B cell (primary cell): Measurements from ENCODE around the gene ZNF775. TPM values are rescaled to one million over a fixed set of nuclear protein-coding genes. Genes with fewer than 3 reads are reported as not detected.

Experiments
- ATAC-seq: fragments of 200-7000 bp; cut with Tn5 transposase; one replicate; pipeline ENCODE4 v1.10.0; 2021; ENCODE audit warnings: low read depth, mild to moderate bottlenecking, moderate number of reproducible peaks, moderate library complexity
- CTCF ChIA-PET: fragments of 350-600 bp; sonication (Branson Sonifier 250); formaldehyde crosslinking; loops from one replicate; lab custom pipeline; 2021; ENCODE audit warnings: antibody characterized with exemption, inconsistent platforms; lab: Charles Lee
- POLR2A ChIA-PET: fragments of 350-600 bp; sonication (Branson Sonifier 250); formaldehyde crosslinking; loops from one replicate; lab custom pipeline; 2021; ENCODE audit warnings: antibody characterized with exemption; lab: Charles Lee
- DNase-seq: peaks from one replicate; pipeline ENCODE4 v3.0.0; 2013
- H2AFZ ChIP-seq: 2 replicates; pipeline ENCODE4 v1.6.1; 2012; ENCODE audit warnings: mild to moderate bottlenecking, low read depth, low read length; ENCODE audit not compliant: insufficient read depth, poor library complexity, severe bottlenecking
- H3K27ac ChIP-seq, 2 donors: 1 replicate in 1 of 2; 2 replicates in 1 of 2; pipeline ENCODE4 v1.5.1; 2012 to 2013; ENCODE audit warnings: low read length in 2 of 2, mild to moderate bottlenecking in 2 of 2, moderate library complexity in 1 of 2
- H3K27me3 ChIP-seq, 4 experiments: fragments of 200-600 bp in 1 of 4; sonication (generic) in 1 of 4; replicated peaks in 1 of 4; 1 replicate in 2 of 4; 2 replicates in 2 of 4; pipeline versions ENCODE4 v1.6.1 to v1.7.0; 2013 to 2016; ENCODE audit warnings: low read length in 3 of 4, mild to moderate bottlenecking in 2 of 4, mixed read lengths in 1 of 4, moderate library complexity in 1 of 4; ENCODE audit not compliant: insufficient read depth in 4 of 4, control insufficient read depth in 3 of 4; ENCODE audit errors: control extremely low read depth in 1 of 4
- H3K36me3 ChIP-seq, 2 experiments: replicated peaks in 1 of 2; 1 replicate in 1 of 2; 2 replicates in 1 of 2; pipeline versions ENCODE4 v1.6.1 to v1.7.1; 2013; ENCODE audit warnings: low read length in 1 of 2; ENCODE audit not compliant: insufficient read depth in 2 of 2, control insufficient read depth in 1 of 2; ENCODE audit errors: control extremely low read depth in 1 of 2, extremely low read depth in 1 of 2
- H3K4me1 ChIP-seq, 2 donors: fragments of 200-600 bp in 1 of 2; sonication (generic) in 1 of 2; 1 replicate in 1 of 2; 2 replicates in 1 of 2; pipeline versions ENCODE4 v1.5.1 to v1.6.1; 2013 to 2017; ENCODE audit warnings: low read length in 2 of 2; ENCODE audit not compliant: control insufficient read depth in 2 of 2, insufficient read depth in 2 of 2
- H3K4me2 ChIP-seq: replicated peaks from 2 replicates; pipeline ENCODE3; 2012; ENCODE audit warnings: mild to moderate bottlenecking, low read depth, low read length; ENCODE audit not compliant: poor library complexity, severe bottlenecking
- H3K4me3 ChIP-seq, 5 experiments: fragments of 200-600 bp in 1 of 5; sonication (generic) in 1 of 5; 1 replicate in 3 of 5; 2 replicates in 2 of 5; pipeline versions ENCODE4 v1.5.1 to v1.7.0; 2011 to 2016; ENCODE audit warnings: low read length in 4 of 5, mild to moderate bottlenecking in 4 of 5, low read depth in 2 of 5, control low read depth in 1 of 5, moderate library complexity in 1 of 5; ENCODE audit not compliant: insufficient read depth in 1 of 5; ENCODE audit errors: control extremely low read depth in 1 of 5, extremely low read depth in 1 of 5
- H3K79me2 ChIP-seq: fragments of 200-600 bp; sonication (generic); one replicate; pipeline ENCODE4 v1.6.0; 2016; ENCODE audit warnings: low read length; ENCODE audit not compliant: control insufficient read depth, insufficient read depth
- H3K9ac ChIP-seq: fragments of 200-600 bp; sonication (generic); 2 replicates; pipeline ENCODE4 v1.6.1; 2017; ENCODE audit warnings: mild to moderate bottlenecking, low read length, moderate library complexity
- H3K9me3 ChIP-seq, 3 donors: one replicate each; pipeline versions ENCODE4 v1.6.1 to v1.7.1; 2013; ENCODE audit warnings: low read length in 2 of 3; ENCODE audit not compliant: control insufficient read depth in 2 of 3, insufficient read depth in 1 of 3; ENCODE audit errors: control extremely low read depth in 1 of 3
- H4K20me1 ChIP-seq: 2 replicates; pipeline ENCODE4 v1.6.0; 2012; ENCODE audit warnings: mild to moderate bottlenecking, low read length; ENCODE audit not compliant: insufficient read depth, control insufficient read depth, poor library complexity, severe bottlenecking
- H3K27ac Mint-ChIP-seq: one replicate; pipeline ENCODE4 v1.8.0; 2021; ENCODE audit warnings: mixed read lengths
- H3K27me3 Mint-ChIP-seq: one replicate; pipeline ENCODE4 v1.8.0; 2021; ENCODE audit warnings: mixed read lengths
- H3K4me1 Mint-ChIP-seq: one replicate; pipeline ENCODE4 v1.8.0; 2021; ENCODE audit warnings: mixed read lengths
- H3K4me3 Mint-ChIP-seq: one replicate; pipeline ENCODE4 v1.8.0; 2021; ENCODE audit warnings: mixed read lengths
- H3K9me3 Mint-ChIP-seq: one replicate; pipeline ENCODE4 v1.8.0; 2022; ENCODE audit warnings: mixed read lengths; ENCODE audit not compliant: insufficient read depth
- EZH2 ChIP-seq: IDR thresholded peaks from 2 replicates; pipeline ENCODE4 v1.6.1; 2012; ENCODE audit warnings: borderline replicate concordance, low read depth, mild to moderate bottlenecking, moderate library complexity, low read length; ENCODE audit not compliant: insufficient read depth, poor library complexity, severe bottlenecking
- WGBS: methylation state at CpG from one replicate; pipeline ENCODE4 v1.1.5; 2013; ENCODE audit warnings: missing lambda C conversion rate; ENCODE audit not compliant: insufficient coverage; 5-methylcytosine and 5-hydroxymethylcytosine counted together
- intact Hi-C: fragments of 100-400 bp; cut with micrococcal nuclease; formaldehyde crosslinking; loops from one replicate; pipeline ENCODE4 v1.10.0; 2022
- polyA plus RNA-seq: library from polyadenylated mRNA; depleted of rRNA; stranded (reverse); fragments of >200 nt; gene quantifications from 2 replicates; pipeline ENCODE4 v1.2.3, GENCODE V29; 2012
- total RNA-seq, 2 donors: library from RNA; stranded (reverse); fragments of 120-200 nt in 1 of 2; gene quantifications; 1 replicate in 1 of 2; 2 replicates in 1 of 2; pipeline versions ENCODE4 v1.2.3 to v1.2.4, GENCODE V29; 2013 to 2022
- TF ChIP-seq, protein P1 (sequence below): fragments of 200-600 bp; IDR thresholded peaks from one replicate; pipeline ENCODE4 v1.8.0; 2022; ENCODE audit warnings: antibody characterized with exemption, mild to moderate bottlenecking

ZNF775 gene
- total and polyA plus RNA-seq, 2 donors (not counting 1 experiment from before 2014, with no cell fraction given) = 4.2 to 12.1 TPM

- H3K4me3 Mint-ChIP-seq = peak overlapping the region; percentile 90
- Histone ChIP-seq H3K27me3 (no peaks in the 10 kb centered on the region), H3K36me3 (peaks cover 0 to 37% of the 10 kb centered on the region in 2 experiments), H3K4me3 (no peak overlapping the region), H2AFZ (no peak overlapping the region), H3K27ac (peak overlapping the region; percentile 91 to 97), H3K4me2 (peak overlapping the region; percentile 95), H4K20me1 (no peaks in the 10 kb centered on the region), H3K4me1 (peaks cover 35 to 51% of the 10 kb centered on the region in 2 donors), H3K79me2 (peaks cover 14% of the 10 kb centered on the region), H3K9me3 (peaks cover 0 to 3% (median 0%) of the 10 kb centered on the region in 3 donors), H3K9ac (no peak overlapping the region)
- ChIA-PET POLR2A (interaction anchor here (0.7 to 7.1 kb wide), 3 partner anchors 42 to 564 kb away, joined by 6 to 120 read pairs (median 7); partner anchors contain the start of gene REPIN1), CTCF (interaction anchor here (0.7 to 4.9 kb wide), 3 partner anchors 9 to 53 kb away, joined by 3 to 25 read pairs (median 7); no protein-coding TSS in a partner anchor)
- H3K4me1 Mint-ChIP-seq = peaks cover 45% of the 10 kb centered on the region
- no peak for DNase-seq
- no peaks in the 10 kb centered on the region for H3K27me3 Mint-ChIP-seq
- ATAC-seq = no peak
- 86% methylated on average over 7 of the region's 10 CpGs for WGBS
- no peak for TF ChIP-seq EZH2
- TF ChIP-seq, protein P1, sequence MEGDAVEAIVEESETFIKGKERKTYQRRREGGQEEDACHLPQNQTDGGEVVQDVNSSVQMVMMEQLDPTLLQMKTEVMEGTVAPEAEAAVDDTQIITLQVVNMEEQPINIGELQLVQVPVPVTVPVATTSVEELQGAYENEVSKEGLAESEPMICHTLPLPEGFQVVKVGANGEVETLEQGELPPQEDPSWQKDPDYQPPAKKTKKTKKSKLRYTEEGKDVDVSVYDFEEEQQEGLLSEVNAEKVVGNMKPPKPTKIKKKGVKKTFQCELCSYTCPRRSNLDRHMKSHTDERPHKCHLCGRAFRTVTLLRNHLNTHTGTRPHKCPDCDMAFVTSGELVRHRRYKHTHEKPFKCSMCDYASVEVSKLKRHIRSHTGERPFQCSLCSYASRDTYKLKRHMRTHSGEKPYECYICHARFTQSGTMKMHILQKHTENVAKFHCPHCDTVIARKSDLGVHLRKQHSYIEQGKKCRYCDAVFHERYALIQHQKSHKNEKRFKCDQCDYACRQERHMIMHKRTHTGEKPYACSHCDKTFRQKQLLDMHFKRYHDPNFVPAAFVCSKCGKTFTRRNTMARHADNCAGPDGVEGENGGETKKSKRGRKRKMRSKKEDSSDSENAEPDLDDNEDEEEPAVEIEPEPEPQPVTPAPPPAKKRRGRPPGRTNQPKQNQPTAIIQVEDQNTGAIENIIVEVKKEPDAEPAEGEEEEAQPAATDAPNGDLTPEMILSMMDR = no peak
- intact Hi-C loops = loop anchor here (5.0 to 10.0 kb wide), 2 partner anchors 985 to 1422 kb away; no protein-coding TSS in a partner anchor
- H3K9me3 Mint-ChIP-seq = no peaks in the 10 kb centered on the region
- H3K27ac Mint-ChIP-seq = peak overlapping the region; percentile 97
Measured at GRCh38 chr7:150409300-150410030, 30.3 kb downstream of the ZNF775 start.

GRCh38 chr7:150410131-150410530 lies 31.0 kb downstream of the ZNF775 start:
- Mint-ChIP-seq H3K4me1 (peaks cover 43% of the 10 kb centered on the region), H3K4me3 (no peak overlapping the region), H3K27me3 (no peaks in the 10 kb centered on the region), H3K27ac (no peak overlapping the region), H3K9me3 (no peaks in the 10 kb centered on the region)
- no peak overlapping the region for H3K4me3 ChIP-seq
- H2AFZ ChIP-seq = no peak overlapping the region
- no peak for TF ChIP-seq EZH2
- TF ChIP-seq, protein P1 = no peak
- peaks cover 0 to 37% of the 10 kb centered on the region in 2 experiments for H3K36me3 ChIP-seq
- H3K4me1 ChIP-seq = peaks cover 35 to 47% of the 10 kb centered on the region in 2 donors
- intact Hi-C loops = no loop called here
- H3K27ac ChIP-seq = peak overlapping the region in 1 of 2 donors; percentile 97
- H3K79me2 ChIP-seq = peaks cover 14% of the 10 kb centered on the region
- no peak overlapping the region for H3K4me2 ChIP-seq
- WGBS = 97% methylated on average over 7 of the region's 7 CpGs
- ATAC-seq (no peak), DNase-seq (no peak)
- H3K27me3 ChIP-seq = no peaks in the 10 kb centered on the region
- H3K9me3 ChIP-seq = peaks cover 0 to 3% (median 0%) of the 10 kb centered on the region in 3 donors
- H4K20me1 ChIP-seq = no peaks in the 10 kb centered on the region
- CTCF ChIA-PET = interaction anchor here (4.9 kb wide), 1 partner anchor 53 kb away, joined by 25 read pairs; no protein-coding TSS in a partner anchor
- POLR2A ChIA-PET = interaction anchor here (7.1 kb wide), 1 partner anchor 42 kb away, joined by 120 read pairs; the partner anchor contains the start of gene REPIN1
- H3K9ac ChIP-seq = no peak overlapping the region
